HepG2 (cell line): Measurements from ENCODE around the gene MIA2. TPM values are rescaled to one million over a fixed set of nuclear protein-coding genes. Genes with fewer than 3 reads are reported as not detected.

Source experiments
- CENPT ChIP-seq: sonication (generic); formaldehyde crosslinking; IDR thresholded peaks from 2 replicates; pipeline ENCODE4 v1.8.0; 2022; ENCODE audit warnings: low read depth, mild to moderate bottlenecking, moderate library complexity, missing genetic modification reagents
- FOXO1 ChIP-seq: sonication (generic); formaldehyde crosslinking; IDR thresholded peaks from 2 replicates; pipeline ENCODE4 v1.4.0; 2020; ENCODE audit warnings: missing genetic modification reagents
- LBX2 ChIP-seq: sonication (generic); formaldehyde crosslinking; IDR thresholded peaks from 2 replicates; pipeline ENCODE4 v1.5.0; 2020; ENCODE audit warnings: missing genetic modification reagents, mild to moderate bottlenecking, borderline replicate concordance
- LCORL ChIP-seq, 2 experiments: fragments of 450-650 bp in 1 of 2; sonication (generic) in 1 of 2; formaldehyde crosslinking in 1 of 2; IDR thresholded peaks; 2 replicates each; pipeline versions ENCODE4 v1.5.0 to v1.6.1; 2017 to 2020; ENCODE audit warnings: antibody characterized with exemption in 1 of 2, missing genetic modification reagents in 1 of 2
- MTF1 ChIP-seq: sonication (generic); formaldehyde crosslinking; IDR thresholded peaks from 2 replicates; pipeline ENCODE4 v1.5.0; 2020; ENCODE audit warnings: missing genetic modification reagents
- NFAT5 ChIP-seq: sonication (generic); formaldehyde crosslinking; IDR thresholded peaks from 2 replicates; pipeline ENCODE4 v1.4.0; 2020; ENCODE audit warnings: missing genetic modification reagents
- NFKB2 ChIP-seq: sonication (generic); formaldehyde crosslinking; IDR thresholded peaks from 2 replicates; pipeline ENCODE4 v1.4.0; 2020; ENCODE audit warnings: missing genetic modification reagents, borderline replicate concordance
- PAXIP1 ChIP-seq: sonication (generic); formaldehyde crosslinking; conservative IDR thresholded peaks from 2 replicates; pipeline ENCODE4 v1.4.0; 2020; ENCODE audit warnings: mild to moderate bottlenecking, missing genetic modification reagents, moderate library complexity
- PRDM4 ChIP-seq: sonication (generic); formaldehyde crosslinking; IDR thresholded peaks from 2 replicates; pipeline ENCODE4 v1.9.0; 2021; ENCODE audit warnings: missing genetic modification reagents, borderline replicate concordance
- SALL2 ChIP-seq: sonication (generic); formaldehyde crosslinking; IDR thresholded peaks from 2 replicates; pipeline ENCODE4 v1.8.1; 2023; ENCODE audit warnings: mild to moderate bottlenecking, missing genetic modification reagents, inconsistent platforms
- TEAD3 ChIP-seq: optimal IDR thresholded peaks from 2 replicates; pipeline ENCODE3; 2016; ENCODE audit warnings: borderline replicate concordance
- TMF1 ChIP-seq: sonication (generic); formaldehyde crosslinking; IDR thresholded peaks from 2 replicates; pipeline ENCODE4 v1.8.1; 2022; ENCODE audit warnings: low read depth, missing genetic modification reagents
- ZMYM4 ChIP-seq: sonication (generic); formaldehyde crosslinking; IDR thresholded peaks from 2 replicates; pipeline ENCODE4 v1.8.1; 2023; ENCODE audit warnings: mild to moderate bottlenecking, missing genetic modification reagents
- ZNF224 ChIP-seq: sonication (generic); formaldehyde crosslinking; IDR thresholded peaks from 2 replicates; pipeline ENCODE4 v1.5.0; 2020; ENCODE audit warnings: mild to moderate bottlenecking, missing genetic modification reagents
- ZNF350 ChIP-seq: sonication (generic); formaldehyde crosslinking; IDR thresholded peaks from 2 replicates; pipeline ENCODE4 v1.4.0; 2020; ENCODE audit warnings: mild to moderate bottlenecking, low read depth, missing genetic modification reagents, borderline replicate concordance
- ZNF367 ChIP-seq: sonication (generic); formaldehyde crosslinking; IDR thresholded peaks from 2 replicates; pipeline ENCODE4 v1.4.0; 2020; ENCODE audit warnings: missing genetic modification reagents, borderline replicate concordance
- ZNF451 ChIP-seq: sonication (generic); formaldehyde crosslinking; IDR thresholded peaks from 2 replicates; pipeline ENCODE4 v1.5.0; 2020; ENCODE audit warnings: mild to moderate bottlenecking, missing genetic modification reagents
- ZNF766 ChIP-seq: sonication (generic); formaldehyde crosslinking; IDR thresholded peaks from 2 replicates; pipeline ENCODE4 v1.5.0; 2020; ENCODE audit warnings: missing genetic modification reagents, borderline replicate concordance
- polyA plus RNA-seq, 8 experiments: library from polyadenylated mRNA; depleted of rRNA in 3 of 8; stranded (reverse) in 7 of 8; unstranded in 1 of 8; fragments of >200 nt; fragmentation: Illumina TruSeq in 4 of 8; extraction: Trizol in 4 of 8; gene quantifications; 2 replicates each; pipeline versions ENCODE4 v1.2.1 to v1.2.3, GENCODE V29; 2011 to 2016; ENCODE audit warnings: low read depth in 4 of 8, missing spikeins in 1 of 8, mixed read lengths in 1 of 8; ENCODE audit not compliant: insufficient read depth in 1 of 8
- total RNA-seq, 5 experiments: library from RNA; depleted of rRNA; stranded (reverse); fragments of >200 nt; fragmentation: Illumina TruSeq; extraction: Trizol; gene quantifications; 2 replicates each; pipeline ENCODE4 v1.2.3, GENCODE V29; 2016; ENCODE audit warnings: low read depth in 1 of 5

The MIA2 gene
- total and polyA plus RNA-seq, 2 of the 13 experiments (the other 11 are each of a cell fraction or from before 2014, with no cell fraction given) = 134 to 158 TPM

- TF ChIP-seq ZNF224 (CRISPR knock-in tag) (peak; percentile 38; the same call in 1 of the 2 replicates), ZNF451 (CRISPR knock-in tag) (peak; percentile 5; the same call in 1 of the 2 replicates), ZNF766 (CRISPR knock-in tag) (peak; percentile 16; the same call in 1 of the 2 replicates), CENPT (CRISPR knock-in tag) (peak; percentile 71), PAXIP1 (CRISPR knock-in tag) (no peak; the same call in 1 of the 2 replicates), LBX2 (CRISPR knock-in tag) (no peak), NFAT5 (CRISPR knock-in tag) (peak; percentile 20; the same call in 1 of the 2 replicates), TMF1 (CRISPR knock-in tag) (peak; percentile 62; the same call in 1 of the 2 replicates), LCORL (IDR thresholded peaks at IDR 0.05) (no peak), LCORL (CRISPR knock-in tag; IDR thresholded peaks at IDR 0.05) (no peak), TEAD3 (CRISPR knock-in tag) (peak; percentile 62), PRDM4 (CRISPR knock-in tag) (0 out of 2 replicates have a peak, but pooled peaks have one; percentile 79), SALL2 (CRISPR knock-in tag) (peak; percentile 97), ZNF350 (CRISPR knock-in tag) (no peak; the same call in 1 of the 2 replicates), MTF1 (CRISPR knock-in tag) (no peak), ZMYM4 (CRISPR knock-in tag) (peak; percentile 87; the same call in 1 of the 2 replicates), FOXO1 (CRISPR knock-in tag) (peak; percentile 74), NFKB2 (CRISPR knock-in tag) (peak; percentile 15; the same call in 1 of the 2 replicates), ZNF367 (CRISPR knock-in tag) (no peak)
Measured at GRCh38 chr14:39432179-39432618, 198.5 kb downstream of the MIA2 start, which contains the start of gene FBXO33 (continued).
